ENCODE data around the gene GHITM.

GHITM gene

DNA sequence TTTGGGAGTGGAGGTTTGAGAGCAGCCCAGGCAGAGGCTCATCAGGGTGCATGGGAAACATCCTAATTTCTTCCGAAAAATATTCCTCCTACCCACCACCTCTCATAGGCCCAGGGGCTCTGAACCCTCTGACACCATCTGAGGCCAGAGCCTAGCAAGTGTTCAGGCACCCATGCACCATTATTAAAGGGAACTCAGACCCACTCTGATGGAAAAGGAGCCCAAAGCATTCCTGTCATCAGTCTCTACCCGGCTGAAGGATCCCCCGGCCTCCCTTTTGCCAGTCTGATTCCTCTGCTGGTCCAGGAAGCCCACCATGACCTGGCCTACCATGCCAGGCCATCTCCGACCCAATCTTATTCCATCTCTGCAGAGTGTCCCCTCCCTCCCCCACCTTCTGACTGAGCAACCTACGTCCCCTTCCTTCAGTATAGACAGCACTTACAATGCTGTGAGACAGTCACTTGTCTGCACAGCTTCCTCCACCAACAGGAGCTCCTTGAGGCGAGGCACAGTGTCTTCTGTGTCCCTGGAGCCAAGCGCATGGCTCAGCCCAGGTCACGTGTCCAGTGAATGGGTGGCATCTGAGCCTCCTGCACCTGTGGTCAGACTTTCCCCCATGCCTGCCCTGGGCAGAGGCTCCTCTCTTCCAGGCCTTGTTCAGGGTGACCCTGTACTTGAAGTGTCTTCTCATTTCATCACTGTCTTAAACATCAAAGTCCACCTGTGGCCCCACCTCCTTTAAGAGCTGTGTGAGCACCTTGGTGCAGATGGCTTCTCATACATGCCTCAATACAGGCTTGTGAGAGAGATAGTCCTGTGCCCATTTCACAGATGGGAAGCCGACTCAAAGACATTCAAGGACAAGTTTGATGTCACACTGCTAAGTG lies 33.4 kb downstream of the GHITM start:
- TF ChIP-seq, protein P1, sequence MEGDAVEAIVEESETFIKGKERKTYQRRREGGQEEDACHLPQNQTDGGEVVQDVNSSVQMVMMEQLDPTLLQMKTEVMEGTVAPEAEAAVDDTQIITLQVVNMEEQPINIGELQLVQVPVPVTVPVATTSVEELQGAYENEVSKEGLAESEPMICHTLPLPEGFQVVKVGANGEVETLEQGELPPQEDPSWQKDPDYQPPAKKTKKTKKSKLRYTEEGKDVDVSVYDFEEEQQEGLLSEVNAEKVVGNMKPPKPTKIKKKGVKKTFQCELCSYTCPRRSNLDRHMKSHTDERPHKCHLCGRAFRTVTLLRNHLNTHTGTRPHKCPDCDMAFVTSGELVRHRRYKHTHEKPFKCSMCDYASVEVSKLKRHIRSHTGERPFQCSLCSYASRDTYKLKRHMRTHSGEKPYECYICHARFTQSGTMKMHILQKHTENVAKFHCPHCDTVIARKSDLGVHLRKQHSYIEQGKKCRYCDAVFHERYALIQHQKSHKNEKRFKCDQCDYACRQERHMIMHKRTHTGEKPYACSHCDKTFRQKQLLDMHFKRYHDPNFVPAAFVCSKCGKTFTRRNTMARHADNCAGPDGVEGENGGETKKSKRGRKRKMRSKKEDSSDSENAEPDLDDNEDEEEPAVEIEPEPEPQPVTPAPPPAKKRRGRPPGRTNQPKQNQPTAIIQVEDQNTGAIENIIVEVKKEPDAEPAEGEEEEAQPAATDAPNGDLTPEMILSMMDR (IDR thresholded peaks at IDR 0.05; ENCODE audit: control insufficient read depth, insufficient read depth, low read depth, low read length, missing control alignments) = no peak
- no peak for DNase-seq (ENCODE audit: low read depth)
- no peak overlapping the region for H3K4me3 ChIP-seq (ENCODE audit: control insufficient read depth, low read depth, low read length)

DNA sequence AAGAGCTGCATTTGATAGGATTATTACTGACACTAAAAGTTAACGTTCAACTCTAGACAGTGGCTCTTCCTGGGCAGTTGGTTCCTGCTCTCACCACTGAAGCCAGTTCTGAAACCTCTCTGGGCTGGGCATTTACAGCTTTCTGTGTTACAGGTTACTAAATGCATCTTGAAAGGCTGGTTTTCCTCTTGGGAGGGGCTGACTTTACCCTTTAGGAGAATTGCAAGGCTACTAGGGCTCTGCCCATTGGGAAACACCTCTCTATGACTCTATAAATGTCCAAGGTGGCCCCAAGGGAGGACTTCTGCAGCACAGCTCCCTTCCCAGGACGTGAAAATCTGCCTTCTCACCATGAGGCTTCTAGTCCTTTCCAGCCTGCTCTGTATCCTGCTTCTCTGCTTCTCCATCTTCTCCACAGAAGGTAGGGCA lies 34.2 kb downstream of the GHITM start, which contains the start of gene GPR15LG:
TSS of gene GPR15LG (plus strand) at position 301 of the 429 bp plus-strand sequence. CDS start at position 352, 51 bp downstream.
- H3K4me3 ChIP-seq (ENCODE audit: control insufficient read depth, low read depth, low read length) = no peak within 1 kb of the TSS
- DNase-seq (ENCODE audit: low read depth) = no peak
- TF ChIP-seq, protein P1 (IDR thresholded peaks at IDR 0.05; ENCODE audit: control insufficient read depth, insufficient read depth, low read depth, low read length, missing control alignments) = no peak

DNA sequence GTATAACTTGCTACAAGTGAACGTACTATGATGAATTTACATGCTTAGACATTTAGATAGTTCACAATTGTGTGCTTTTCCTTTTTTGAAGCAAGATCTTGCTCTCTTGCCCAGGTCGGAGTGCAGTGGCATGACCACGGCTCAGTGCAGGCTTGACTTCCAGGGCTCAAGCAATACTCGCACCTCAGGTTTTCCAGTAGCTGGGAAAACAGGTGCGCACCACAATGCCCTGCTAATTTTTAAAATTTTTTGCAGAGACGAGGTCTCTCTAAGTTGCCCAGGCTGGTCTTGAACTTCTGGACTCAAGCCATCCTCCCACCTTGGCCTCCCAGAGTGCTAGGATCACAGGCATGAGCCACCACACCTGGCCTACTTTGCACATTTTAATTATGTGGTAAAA lies 36.1 kb downstream of the GHITM start:
- TF ChIP-seq, protein P1 (IDR thresholded peaks at IDR 0.05; ENCODE audit: control insufficient read depth, insufficient read depth, low read depth, low read length, missing control alignments) = no peak
- DNase-seq (ENCODE audit: low read depth) = no peak
- no peak overlapping the region for H3K4me3 ChIP-seq (ENCODE audit: control insufficient read depth, low read depth, low read length)

DNA sequence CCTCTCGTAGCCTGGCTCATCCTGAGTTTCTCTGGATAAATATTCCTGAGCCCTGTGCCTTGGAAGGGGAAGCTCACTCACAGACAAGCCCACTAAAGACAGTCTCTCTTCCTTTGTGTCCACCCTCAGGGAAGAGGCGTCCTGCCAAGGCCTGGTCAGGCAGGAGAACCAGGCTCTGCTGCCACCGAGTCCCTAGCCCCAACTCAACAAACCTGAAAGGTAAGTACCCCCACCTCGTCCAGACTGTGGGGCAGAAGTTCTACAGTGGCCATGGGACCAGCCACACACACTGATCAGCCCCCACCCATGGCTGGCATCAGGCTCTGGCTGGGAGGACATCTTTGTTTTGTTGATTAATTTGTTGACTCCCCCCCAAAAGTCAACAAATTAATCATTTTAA lies 37.0 kb downstream of the GHITM start:
- TF ChIP-seq, protein P1 (IDR thresholded peaks at IDR 0.05; ENCODE audit: control insufficient read depth, insufficient read depth, low read depth, low read length, missing control alignments) = no peak
- DNase-seq (ENCODE audit: low read depth) = no peak
- no peak overlapping the region for H3K4me3 ChIP-seq (ENCODE audit: control insufficient read depth, low read depth, low read length)

DNA sequence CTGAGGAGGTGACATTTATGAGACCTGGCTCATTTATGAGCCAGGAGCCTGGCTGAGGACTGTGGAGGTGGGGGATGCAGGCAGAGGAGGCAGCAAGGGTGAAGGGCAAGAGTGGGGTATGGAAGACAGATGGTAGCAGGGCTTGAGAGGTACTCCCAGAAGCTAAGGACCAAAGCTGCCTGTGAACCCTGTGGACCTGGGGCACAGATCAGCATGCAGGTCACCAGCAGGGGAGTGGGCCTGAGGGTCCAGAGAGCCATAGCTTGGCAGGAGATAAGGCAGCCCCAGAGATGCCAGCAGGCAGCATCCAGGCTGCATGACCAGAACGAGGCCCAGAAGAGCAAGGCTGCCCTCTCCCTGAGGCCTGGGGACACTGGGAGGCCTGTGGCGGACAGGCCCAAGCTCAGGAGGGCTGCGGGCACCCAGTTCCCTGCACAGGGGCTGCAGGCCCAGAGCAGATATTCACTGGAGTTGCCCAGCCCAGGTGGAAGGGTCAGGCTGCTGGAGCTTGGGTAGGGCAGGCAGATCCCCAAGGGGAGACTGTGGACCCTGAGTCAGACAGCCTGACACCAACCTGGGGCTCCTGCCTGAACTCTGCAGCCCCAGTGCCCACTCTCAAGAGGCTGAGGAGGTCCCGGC lies 37.6 kb downstream of the GHITM start:
- DNase-seq (ENCODE audit: low read depth) = no peak
- TF ChIP-seq, protein P1 (IDR thresholded peaks at IDR 0.05; ENCODE audit: control insufficient read depth, insufficient read depth, low read depth, low read length, missing control alignments) = no peak
- no peak overlapping the region for H3K4me3 ChIP-seq (ENCODE audit: control insufficient read depth, low read depth, low read length)

DNA sequence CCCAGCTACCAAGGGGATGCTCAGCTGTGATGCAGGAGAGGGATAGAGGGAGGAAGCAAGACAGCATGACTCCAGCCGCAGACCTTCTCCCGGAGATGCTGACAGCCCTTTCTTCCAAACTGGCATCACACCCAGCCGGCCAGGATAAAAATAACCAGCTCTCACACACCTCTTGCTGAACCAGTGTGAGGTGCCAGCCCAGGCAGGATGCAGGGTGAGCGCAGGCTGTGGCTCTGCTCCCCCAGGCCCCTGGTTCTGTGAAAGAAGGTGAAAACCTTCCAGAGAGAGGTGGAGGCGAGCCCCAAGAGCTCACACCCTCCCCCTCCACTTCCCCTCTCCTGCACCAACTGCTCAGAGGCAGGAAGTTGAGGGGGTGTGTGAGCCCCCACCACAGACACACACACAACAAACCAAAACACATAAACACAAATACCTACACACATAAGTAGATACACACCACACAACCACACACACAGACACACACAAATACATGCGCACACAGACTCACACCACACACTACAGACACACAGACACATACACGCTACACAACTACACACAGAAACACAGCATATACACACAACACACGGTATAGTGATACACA lies 38.3 kb downstream of the GHITM start:
- no peak overlapping the region for H3K4me3 ChIP-seq (ENCODE audit: control insufficient read depth, low read depth, low read length)
- no peak for DNase-seq (ENCODE audit: low read depth)
- TF ChIP-seq, protein P1 (IDR thresholded peaks at IDR 0.05; ENCODE audit: control insufficient read depth, insufficient read depth, low read depth, low read length, missing control alignments) = no peak
